ENCODE data around the gene FAM219A. TPM values are rescaled to one million over a fixed set of nuclear protein-coding genes. Genes with fewer than 3 reads are reported as not detected.
"Not testable (repeated sequence)": the region's sequence is repeated elsewhere in the genome, so short reads cannot be mapped to it uniquely, and the experiment has no call there.

FAM219A gene
- total and polyA plus RNA-seq, 7 experiments from 2014 or later, result 0.67 to 14.6 (median 12.4) TPM

- Mint-ChIP-seq H3K4me3 (no peak overlapping the region), H3K36me3 (peaks cover 0 to 12% (median 5%) of the 10 kb centered on the region in 5 donors), H3K27me3 (no peaks in the 10 kb centered on the region), H3K4me1 (peaks cover 6 to 26% (median 17%) of the 10 kb centered on the region in 7 donors), H3K27ac (peak overlapping the region in 1 of 9 donors; percentile 2), H3K9me3 (no peaks in the 10 kb centered on the region)
- H3K27me3 ChIP-seq (ENCODE audit: control insufficient read depth in 2 of 2, insufficient read depth in 2 of 2, low read length in 2 of 2), result no peaks in the 10 kb centered on the region
- no peak for ATAC-seq
- DNase-seq, result no peak
- no peaks in the 10 kb centered on the region for H3K9me3 ChIP-seq (ENCODE audit: control insufficient read depth in 2 of 3, low read length in 3 of 3)
- H3K4me3 ChIP-seq (ENCODE audit: low read length), result no peak overlapping the region
- CTCF ChIA-PET, result interaction anchor here (1.6 kb wide), 2 partner anchors 40 to 51 kb away, joined by 3 to 4 read pairs; no protein-coding TSS in a partner anchor
- POLR2A ChIA-PET, result interaction anchor here (0.6 kb wide), 1 partner anchor 1996 kb away, joined by 5 read pairs; no protein-coding TSS in a partner anchor
- H3K27ac ChIP-seq (ENCODE audit: low read depth, low read length), result no peak overlapping the region
- intact Hi-C loops (cut with micrococcal nuclease), result no loop called here
- H3K36me3 ChIP-seq (ENCODE audit: control insufficient read depth in 2 of 3, insufficient read depth in 3 of 3, low read length in 3 of 3), result peaks cover 0 to 4% (median 0%) of the 10 kb centered on the region in 3 experiments
- peaks cover 0 to 6% of the 10 kb centered on the region in 2 donors for H3K4me1 ChIP-seq (ENCODE audit: control insufficient read depth in 2 of 2, insufficient read depth in 2 of 2, low read length in 2 of 2)
These were observed 14.4 kb downstream of the FAM219A start for GRCh38 chr9:34443976-34444375.

DNA sequence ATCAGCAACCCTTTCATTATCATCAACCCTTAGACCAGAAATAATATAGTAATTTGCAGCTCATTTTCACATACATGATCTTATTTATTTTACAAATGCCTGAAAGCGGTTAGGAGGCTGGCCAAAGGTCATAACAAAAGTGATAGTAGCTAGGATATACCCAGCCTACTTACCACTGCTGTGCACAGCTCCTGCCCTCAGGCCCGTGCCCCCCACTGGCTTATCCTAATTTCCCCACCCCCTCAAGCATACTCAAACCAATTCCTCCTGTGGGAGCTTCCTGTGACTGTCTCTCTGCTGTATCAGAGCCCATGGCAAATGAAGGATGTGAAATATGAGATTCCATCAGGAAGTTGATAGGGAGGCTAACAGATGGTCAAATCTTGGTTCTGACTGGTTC is 14.8 kb downstream of the FAM219A start:
- Histone ChIP-seq H3K4me1 (ENCODE audit: control insufficient read depth in 2 of 2, insufficient read depth in 2 of 2, low read length in 2 of 2) (peaks cover 0 to 6% of the 10 kb centered on the region in 2 donors), H3K27me3 (ENCODE audit: control insufficient read depth in 2 of 2, insufficient read depth in 2 of 2, low read length in 2 of 2) (no peaks in the 10 kb centered on the region), H3K36me3 (ENCODE audit: control insufficient read depth in 2 of 3, insufficient read depth in 3 of 3, low read length in 3 of 3) (peaks cover 0 to 4% (median 0%) of the 10 kb centered on the region in 3 experiments), H3K4me3 (ENCODE audit: low read length) (no peak overlapping the region), H3K27ac (ENCODE audit: low read depth, low read length) (no peak overlapping the region), H3K9me3 (ENCODE audit: control insufficient read depth in 2 of 3, low read length in 3 of 3) (no peaks in the 10 kb centered on the region)
- no peak overlapping the region for H3K4me3 Mint-ChIP-seq
- H3K27me3 Mint-ChIP-seq, result no peaks in the 10 kb centered on the region
- peaks cover 0 to 16% (median 7%) of the 10 kb centered on the region in 5 donors for H3K36me3 Mint-ChIP-seq
- ATAC-seq (no peak), DNase-seq (no peak)
- POLR2A ChIA-PET, result no interaction called here
- no peaks in the 10 kb centered on the region for H3K9me3 Mint-ChIP-seq
- H3K27ac Mint-ChIP-seq, result no peak overlapping the region
- peaks cover 6 to 26% (median 17%) of the 10 kb centered on the region in 7 donors for H3K4me1 Mint-ChIP-seq
- CTCF ChIA-PET, result interaction anchor here (0.5 to 1.6 kb wide), 2 partner anchors 40 to 898 kb away, joined by 4 to 8 read pairs; no protein-coding TSS in a partner anchor
- intact Hi-C loops (cut with micrococcal nuclease), result no loop called here

GRCh38 chr9:34442770-34443169 is 15.6 kb downstream of the FAM219A start:
- Histone ChIP-seq H3K4me1 (ENCODE audit: control insufficient read depth in 2 of 2, insufficient read depth in 2 of 2, low read length in 2 of 2) (peaks cover 0 to 6% of the 10 kb centered on the region in 2 donors), H3K27ac (ENCODE audit: low read depth, low read length) (no peak overlapping the region), H3K4me3 (ENCODE audit: low read length) (no peak overlapping the region), H3K9me3 (ENCODE audit: control insufficient read depth in 2 of 3, low read length in 3 of 3) (no peaks in the 10 kb centered on the region), H3K36me3 (ENCODE audit: control insufficient read depth in 2 of 3, insufficient read depth in 3 of 3, low read length in 3 of 3) (peaks cover 0 to 4% (median 0%) of the 10 kb centered on the region in 3 experiments), H3K27me3 (ENCODE audit: control insufficient read depth in 2 of 2, insufficient read depth in 2 of 2, low read length in 2 of 2) (no peaks in the 10 kb centered on the region)
- Mint-ChIP-seq H3K27me3 (no peaks in the 10 kb centered on the region), H3K9me3 (no peaks in the 10 kb centered on the region), H3K27ac (no peak overlapping the region), H3K4me1 (peaks cover 6 to 26% (median 17%) of the 10 kb centered on the region in 7 donors), H3K4me3 (no peak overlapping the region), H3K36me3 (peaks cover 0 to 19% (median 7%) of the 10 kb centered on the region in 5 donors)
- DNase-seq, result no peak
- ChIA-PET POLR2A (no interaction called here), CTCF (no interaction called here)
- intact Hi-C loops (cut with micrococcal nuclease), result no loop called here
- no peak for ATAC-seq

DNA sequence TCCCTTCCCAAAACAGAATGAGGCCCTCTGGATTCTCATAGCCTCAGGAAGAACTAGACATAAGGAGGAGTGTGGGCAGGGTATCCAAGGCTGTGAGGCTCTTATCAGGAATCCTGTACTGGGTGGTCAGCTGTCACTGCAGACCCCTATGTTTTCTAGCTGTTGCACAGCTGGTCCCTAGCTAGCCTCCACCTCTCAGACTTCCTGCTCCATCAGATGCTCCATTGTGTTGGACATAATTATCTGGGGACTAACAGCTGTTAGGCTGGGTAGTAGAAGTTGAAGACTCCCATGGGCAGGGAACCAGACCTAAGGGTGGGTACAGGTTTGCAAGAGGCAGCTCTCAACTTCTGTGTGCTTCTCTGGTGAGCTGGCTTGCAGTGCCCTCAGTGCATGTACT is 18.4 kb downstream of the FAM219A start:
- intact Hi-C loops (cut with micrococcal nuclease), result no loop called here
- POLR2A ChIA-PET, result interaction anchor here (0.7 kb wide), 1 partner anchor 1278 kb away, joined by 3 read pairs; no protein-coding TSS in a partner anchor
- Histone ChIP-seq H3K4me3 (ENCODE audit: low read length) (no peak overlapping the region), H3K27me3 (ENCODE audit: control insufficient read depth in 2 of 2, insufficient read depth in 2 of 2, low read length in 2 of 2) (no peaks in the 10 kb centered on the region), H3K27ac (ENCODE audit: low read depth, low read length) (no peak overlapping the region), H3K9me3 (ENCODE audit: control insufficient read depth in 2 of 3, low read length in 3 of 3) (no peaks in the 10 kb centered on the region), H3K36me3 (ENCODE audit: control insufficient read depth in 2 of 3, insufficient read depth in 3 of 3, low read length in 3 of 3) (peaks cover 0 to 4% (median 0%) of the 10 kb centered on the region in 3 experiments), H3K4me1 (ENCODE audit: control insufficient read depth in 2 of 2, insufficient read depth in 2 of 2, low read length in 2 of 2) (peaks cover 0 to 6% of the 10 kb centered on the region in 2 donors)
- CTCF ChIA-PET, result interaction anchor here (0.6 to 2.3 kb wide), 8 partner anchors 9 to 757 kb away, joined by 3 to 7 read pairs (median 4); no protein-coding TSS in a partner anchor
- Mint-ChIP-seq H3K9me3 (no peaks in the 10 kb centered on the region), H3K4me1 (peaks cover 6 to 26% (median 17%) of the 10 kb centered on the region in 7 donors), H3K36me3 (peaks cover 0 to 19% (median 5%) of the 10 kb centered on the region in 5 donors), H3K27me3 (no peaks in the 10 kb centered on the region), H3K27ac (peak overlapping the region in 1 of 9 donors; percentile 20), H3K4me3 (no peak overlapping the region)
- ATAC-seq (no peak), DNase-seq (no peak)

- H3K36me3 ChIP-seq (ENCODE audit: control insufficient read depth in 2 of 3, insufficient read depth in 3 of 3, low read length in 3 of 3); H3K27me3 Mint-ChIP-seq; H3K27ac ChIP-seq (ENCODE audit: low read depth, low read length); POLR2A ChIA-PET; ATAC-seq; DNase-seq; intact Hi-C loops (cut with micrococcal nuclease); H3K4me1 ChIP-seq (ENCODE audit: control insufficient read depth in 2 of 2, insufficient read depth in 2 of 2, low read length in 2 of 2); H3K4me3 Mint-ChIP-seq; H3K9me3 ChIP-seq (ENCODE audit: control insufficient read depth in 2 of 3, low read length in 3 of 3); H3K9me3 Mint-ChIP-seq; H3K27ac Mint-ChIP-seq; H3K27me3 ChIP-seq (ENCODE audit: control insufficient read depth in 2 of 2, insufficient read depth in 2 of 2, low read length in 2 of 2); H3K4me3 ChIP-seq (ENCODE audit: low read length): not testable (repeated sequence)
- H3K4me1 Mint-ChIP-seq, result peaks cover 6 to 26% (median 17%) of the 10 kb centered on the region in 7 donors
- CTCF ChIA-PET, result interaction anchor here (0.5 to 1.5 kb wide), 7 partner anchors 35 to 1182 kb away, joined by 3 to 5 read pairs (median 3); no protein-coding TSS in a partner anchor
- H3K36me3 Mint-ChIP-seq, result peaks cover 0 to 19% (median 7%) of the 10 kb centered on the region in 5 donors
These were observed 19.9 kb downstream of the FAM219A start for GRCh38 chr9:34438465-34438864.

GRCh38 chr9:34437926-34438307 is 20.5 kb downstream of the FAM219A start:
- POLR2A ChIA-PET; H3K4me3 ChIP-seq (ENCODE audit: low read length); H3K9me3 ChIP-seq (ENCODE audit: control insufficient read depth in 2 of 3, low read length in 3 of 3); ATAC-seq; H3K9me3 Mint-ChIP-seq; DNase-seq; H3K36me3 ChIP-seq (ENCODE audit: control insufficient read depth in 2 of 3, insufficient read depth in 3 of 3, low read length in 3 of 3); H3K4me3 Mint-ChIP-seq; H3K27me3 Mint-ChIP-seq; H3K4me1 ChIP-seq (ENCODE audit: control insufficient read depth in 2 of 2, insufficient read depth in 2 of 2, low read length in 2 of 2); H3K27me3 ChIP-seq (ENCODE audit: control insufficient read depth in 2 of 2, insufficient read depth in 2 of 2, low read length in 2 of 2); H3K27ac Mint-ChIP-seq; H3K27ac ChIP-seq (ENCODE audit: low read depth, low read length): not testable (repeated sequence)
- H3K4me1 Mint-ChIP-seq, result peaks cover 6 to 26% (median 17%) of the 10 kb centered on the region in 7 donors
- intact Hi-C loops (cut with micrococcal nuclease), result loop anchor here (1.0 kb wide), 6 partner anchors 20 to 196 kb away; partner anchors contain the start of genes DNAI1 (in 1 of the 2) and FAM219A (in 1 of the 2)
- CTCF ChIA-PET, result interaction anchor here (0.7 to 1.5 kb wide), 5 partner anchors 62 to 272 kb away, joined by 3 to 5 read pairs (median 3); no protein-coding TSS in a partner anchor
- H3K36me3 Mint-ChIP-seq, result peaks cover 0 to 14% (median 7%) of the 10 kb centered on the region in 5 donors

All from naive thymus-derived CD4-positive, alpha-beta T cell (primary cell).